ENCODE data around the gene HPS1. TPM values are rescaled to one million over a fixed set of nuclear protein-coding genes. Genes with fewer than 3 reads are reported as not detected.

Gene HPS1
- total and polyA plus RNA-seq, 11 donors, result 20.9 to 61.4 (median 38.5) TPM

GRCh38 chr10:98422182-98422581 is 24.6 kb downstream of the HPS1 start:
- peaks cover 0 to 95% (median 56%) of the 10 kb centered on the region in 9 donors for H3K36me3 ChIP-seq
- WGBS, 4 donors, result 94 to 97% (median 96%) methylated on average over 10 of the region's 10 CpGs

GRCh38 chr10:98420786-98421185 is 25.9 kb downstream of the HPS1 start:
- Histone ChIP-seq H3K4me3 (no peak overlapping the region), H3K27ac (peak overlapping the region in 4 of 12 donors; percentile 34 to 43 (median 38)), H3K36me3 (peaks cover 0 to 92% (median 56%) of the 10 kb centered on the region in 9 donors), H3K9me3 (no peaks in the 10 kb centered on the region), H3K4me1 (peaks cover 0 to 11% (median 3%) of the 10 kb centered on the region in 12 donors), H3K27me3 (no peaks in the 10 kb centered on the region)
- intact Hi-C loops (cut with DNase I), result loop anchor here in 1 of 10 donors (10.0 kb wide), 1 partner anchor 754 kb away; no protein-coding TSS in a partner anchor
- ATAC-seq, result peak; percentile 61 to 83 (median 80)
- peak in 4 of 5 donors; percentile 38 to 76 (median 55) for DNase-seq
- TF ChIP-seq CTCF (IDR thresholded peaks at IDR 0.05), result no peak
- TF ChIP-seq POLR2A (IDR thresholded peaks at IDR 0.05), result no peak
- 46 to 52% (median 49%) methylated on average over 7 to 9 of the region's 9 CpGs for WGBS, 4 donors

More at GRCh38 chr10:98422182-98422581, 24.6 kb downstream of the HPS1 start:
- ATAC-seq (no peak), DNase-seq (no peak)
- peaks cover 0 to 8% (median 0%) of the 10 kb centered on the region in 12 donors for H3K4me1 ChIP-seq
- no peak for TF ChIP-seq POLR2A (IDR thresholded peaks at IDR 0.05)
- TF ChIP-seq CTCF (IDR thresholded peaks at IDR 0.05), result no peak
- H3K27me3 ChIP-seq, result no peaks in the 10 kb centered on the region
- no peak overlapping the region for H3K27ac ChIP-seq
- H3K9me3 ChIP-seq, result no peaks in the 10 kb centered on the region
- intact Hi-C loops (cut with DNase I), result loop anchor here in 1 of 10 donors (10.0 kb wide), 1 partner anchor 753 kb away; no protein-coding TSS in a partner anchor
- H3K4me3 ChIP-seq, result no peak overlapping the region

GRCh38 chr10:98419469-98420261 is 27.1 kb downstream of the HPS1 start:
- TF ChIP-seq POLR2A (IDR thresholded peaks at IDR 0.05) (no peak), CTCF (IDR thresholded peaks at IDR 0.05) (no peak)
- Histone ChIP-seq H3K4me3 (no peak overlapping the region), H3K9me3 (no peaks in the 10 kb centered on the region), H3K27ac (no peak overlapping the region), H3K36me3 (peaks cover 0 to 81% (median 54%) of the 10 kb centered on the region in 9 donors), H3K27me3 (no peaks in the 10 kb centered on the region), H3K4me1 (peaks cover 0 to 20% (median 11%) of the 10 kb centered on the region in 12 donors)
- DNase-seq (no peak), ATAC-seq (no peak)
- intact Hi-C loops (cut with DNase I), result loop anchor here in 3 of 10 donors (5.0 to 10.0 kb wide), 3 partner anchors 152 to 755 kb away; partner anchors contain the start of gene LOXL4 (in 1 of the 3)
- WGBS, 4 donors, result 92 to 97% (median 95%) methylated on average over 13 to 17 of the region's 17 CpGs

Measured in heart left ventricle (tissue), 16 donors.